ENCODE measurements around the gene SYT1. TPM values are rescaled to one million over a fixed set of nuclear protein-coding genes. Genes with fewer than 3 reads are reported as not detected.

SYT1 gene
- total RNA-seq, 1 donor from 2014 or later = 19.5 TPM

GRCh38 chr12:79326222-79326621, 461.6 kb downstream of the SYT1 start:
- Mint-ChIP-seq H3K4me1 (no peaks in the 10 kb centered on the region), H3K27me3 (ENCODE audit: low read depth) (no peaks in the 10 kb centered on the region), H3K27ac (ENCODE audit: unreplicated experiment) (no peak overlapping the region), H3K4me3 (no peak overlapping the region), H3K36me3 (ENCODE audit: low read depth) (peaks cover 2% of the 10 kb centered on the region), H3K9me3 (no peaks in the 10 kb centered on the region)
- TF ChIP-seq, protein P1, sequence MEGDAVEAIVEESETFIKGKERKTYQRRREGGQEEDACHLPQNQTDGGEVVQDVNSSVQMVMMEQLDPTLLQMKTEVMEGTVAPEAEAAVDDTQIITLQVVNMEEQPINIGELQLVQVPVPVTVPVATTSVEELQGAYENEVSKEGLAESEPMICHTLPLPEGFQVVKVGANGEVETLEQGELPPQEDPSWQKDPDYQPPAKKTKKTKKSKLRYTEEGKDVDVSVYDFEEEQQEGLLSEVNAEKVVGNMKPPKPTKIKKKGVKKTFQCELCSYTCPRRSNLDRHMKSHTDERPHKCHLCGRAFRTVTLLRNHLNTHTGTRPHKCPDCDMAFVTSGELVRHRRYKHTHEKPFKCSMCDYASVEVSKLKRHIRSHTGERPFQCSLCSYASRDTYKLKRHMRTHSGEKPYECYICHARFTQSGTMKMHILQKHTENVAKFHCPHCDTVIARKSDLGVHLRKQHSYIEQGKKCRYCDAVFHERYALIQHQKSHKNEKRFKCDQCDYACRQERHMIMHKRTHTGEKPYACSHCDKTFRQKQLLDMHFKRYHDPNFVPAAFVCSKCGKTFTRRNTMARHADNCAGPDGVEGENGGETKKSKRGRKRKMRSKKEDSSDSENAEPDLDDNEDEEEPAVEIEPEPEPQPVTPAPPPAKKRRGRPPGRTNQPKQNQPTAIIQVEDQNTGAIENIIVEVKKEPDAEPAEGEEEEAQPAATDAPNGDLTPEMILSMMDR (conservative IDR thresholded peaks at IDR 0.05) = no peak
- no peak for DNase-seq (ENCODE audit: low read depth, low spot score)

- H3K4me3 Mint-ChIP-seq = no peak overlapping the region
- H3K27ac Mint-ChIP-seq (ENCODE audit: unreplicated experiment) = peak overlapping the region; percentile 65
- no peaks in the 10 kb centered on the region for H3K9me3 Mint-ChIP-seq
- H3K36me3 Mint-ChIP-seq (ENCODE audit: low read depth) = peaks cover 2% of the 10 kb centered on the region
- TF ChIP-seq, protein P1 (conservative IDR thresholded peaks at IDR 0.05) = no peak
- no peaks in the 10 kb centered on the region for H3K27me3 Mint-ChIP-seq (ENCODE audit: low read depth)
- no peak for DNase-seq (ENCODE audit: low read depth, low spot score)
- no peaks in the 10 kb centered on the region for H3K4me1 Mint-ChIP-seq
Observed at GRCh38 chr12:79326663-79327062, 462.1 kb downstream of the SYT1 start.

GRCh38 chr12:79327465-79327864, 462.9 kb downstream of the SYT1 start:
- Mint-ChIP-seq H3K27ac (ENCODE audit: unreplicated experiment) (no peak overlapping the region), H3K36me3 (ENCODE audit: low read depth) (peaks cover 2% of the 10 kb centered on the region), H3K9me3 (no peaks in the 10 kb centered on the region), H3K4me1 (no peaks in the 10 kb centered on the region), H3K4me3 (no peak overlapping the region), H3K27me3 (ENCODE audit: low read depth) (no peaks in the 10 kb centered on the region)
- TF ChIP-seq, protein P1 (conservative IDR thresholded peaks at IDR 0.05) = no peak
- DNase-seq (ENCODE audit: low read depth, low spot score) = no peak

DNA sequence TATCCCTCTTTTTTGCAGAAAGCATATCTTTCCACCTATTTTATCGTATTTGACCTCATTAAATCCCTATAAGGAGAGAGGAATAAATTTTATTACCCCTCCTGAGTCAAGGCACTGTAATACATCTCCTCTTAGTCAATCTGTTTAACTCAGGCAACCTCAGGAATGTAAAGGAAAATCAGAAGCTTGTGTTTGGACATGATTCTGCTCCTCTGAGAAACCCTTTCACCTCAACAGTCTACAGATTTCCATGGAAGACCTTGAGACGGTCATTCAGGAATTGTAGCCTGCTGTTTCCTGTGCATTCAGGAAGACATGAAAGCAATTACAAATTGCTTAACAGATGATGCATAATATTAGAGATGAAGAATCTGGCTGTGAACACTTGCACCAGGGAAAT, 465.4 kb downstream of the SYT1 start:
- H3K9me3 Mint-ChIP-seq = no peaks in the 10 kb centered on the region
- H3K27me3 Mint-ChIP-seq (ENCODE audit: low read depth) = no peaks in the 10 kb centered on the region
- H3K4me3 Mint-ChIP-seq = no peak overlapping the region
- peaks cover 2% of the 10 kb centered on the region for H3K36me3 Mint-ChIP-seq (ENCODE audit: low read depth)
- DNase-seq (ENCODE audit: low read depth, low spot score) = no peak
- no peak overlapping the region for H3K27ac Mint-ChIP-seq (ENCODE audit: unreplicated experiment)
- H3K4me1 Mint-ChIP-seq = no peaks in the 10 kb centered on the region
- TF ChIP-seq, protein P1 (conservative IDR thresholded peaks at IDR 0.05) = no peak

- TF ChIP-seq, protein P1 (conservative IDR thresholded peaks at IDR 0.05) = no peak
- H3K4me1 Mint-ChIP-seq = no peaks in the 10 kb centered on the region
- DNase-seq (ENCODE audit: low read depth, low spot score) = no peak
- H3K27ac Mint-ChIP-seq (ENCODE audit: unreplicated experiment) = no peak overlapping the region
- H3K9me3 Mint-ChIP-seq = no peaks in the 10 kb centered on the region
- H3K27me3 Mint-ChIP-seq (ENCODE audit: low read depth) = no peaks in the 10 kb centered on the region
- H3K4me3 Mint-ChIP-seq = no peak overlapping the region
- peaks cover 2% of the 10 kb centered on the region for H3K36me3 Mint-ChIP-seq (ENCODE audit: low read depth)
Observed at GRCh38 chr12:79331870-79332269, 467.3 kb downstream of the SYT1 start.

- Mint-ChIP-seq H3K36me3 (ENCODE audit: low read depth) (peaks cover 2% of the 10 kb centered on the region), H3K9me3 (no peaks in the 10 kb centered on the region), H3K4me3 (no peak overlapping the region), H3K27me3 (ENCODE audit: low read depth) (no peaks in the 10 kb centered on the region), H3K27ac (ENCODE audit: unreplicated experiment) (no peak overlapping the region), H3K4me1 (no peaks in the 10 kb centered on the region)
- no peak for DNase-seq (ENCODE audit: low read depth, low spot score)
- TF ChIP-seq, protein P1 (conservative IDR thresholded peaks at IDR 0.05) = no peak
Observed at GRCh38 chr12:79333144-79333543, 468.6 kb downstream of the SYT1 start.

All from neural crest cell (in vitro differentiated cells).